Endothelial cell of umbilical vein (primary cell): Measurements from ENCODE around the gene TRMT11.

ENCODE experiments used
- JUN ChIP-seq: IDR thresholded peaks from 2 replicates; pipeline ENCODE4 v1.6.1; 2011; ENCODE audit warnings: borderline replicate concordance, low read depth; ENCODE audit not compliant: insufficient read length, insufficient read depth
- POLR2A ChIP-seq: IDR thresholded peaks from 2 replicates; pipeline ENCODE4 v1.6.1; 2012; ENCODE audit warnings: low read depth, mild to moderate bottlenecking, control low read depth, low read length

- no peak for TF ChIP-seq JUN
- TF ChIP-seq POLR2A = no peak
Measured at GRCh38 chr6:126041516-126041915, 55.2 kb downstream of the TRMT11 start.
